H1 (cell line): ENCODE results near the gene PDE4B. TPM values are rescaled to one million over a fixed set of nuclear protein-coding genes. Genes with fewer than 3 reads are reported as not detected.

Experiments used
- POU5F1 ChIP-seq: IDR thresholded peaks from 2 replicates; pipeline ENCODE4 v1.6.1; 2011; ENCODE audit warnings: low read depth, mild to moderate bottlenecking, low read length, moderate library complexity
- SRF ChIP-seq: IDR thresholded peaks from 2 replicates; pipeline ENCODE4 v1.6.1; 2011; ENCODE audit warnings: mild to moderate bottlenecking, low read depth, low read length, moderate library complexity
- TAF7 ChIP-seq: optimal IDR thresholded peaks from 2 replicates; pipeline ENCODE3; 2011; ENCODE audit warnings: low read depth, mild to moderate bottlenecking, inconsistent platforms, low read length, moderate library complexity, borderline replicate concordance
- TCF12 ChIP-seq: IDR thresholded peaks from 2 replicates; pipeline ENCODE4 v1.6.1; 2011; ENCODE audit warnings: low read depth, mild to moderate bottlenecking, low read length
- polyA plus RNA-seq, 7 experiments: library from polyadenylated mRNA; depleted of rRNA in 3 of 7; stranded (reverse) in 5 of 7; unstranded in 2 of 7; fragments of >200 nt in 5 of 7; fragments of 200-250 nt in 2 of 7; gene quantifications; 1 replicate in 5 of 7; 2 replicates in 1 of 7; 4 replicates in 1 of 7; pipeline versions ENCODE4 v1.2.1 to v1.2.3, GENCODE V29; 2011 to 2013; ENCODE audit warnings: missing spikeins in 2 of 7, mixed read lengths in 2 of 7
- total RNA-seq: library from RNA; stranded (reverse); fragmentation: NEBNext Ultra II Directional; extraction: Animal tissue kit (Norgen Biotek cat#: 25700); gene quantifications from 2 replicates; pipeline ENCODE4 v1.2.1, GENCODE V29; 2021

Gene PDE4B
- total and polyA plus RNA-seq, 2 of the 8 experiments (the other 6 are each of a cell fraction or from before 2014, with no cell fraction given) = 5.0 to 15.1 TPM

DNA sequence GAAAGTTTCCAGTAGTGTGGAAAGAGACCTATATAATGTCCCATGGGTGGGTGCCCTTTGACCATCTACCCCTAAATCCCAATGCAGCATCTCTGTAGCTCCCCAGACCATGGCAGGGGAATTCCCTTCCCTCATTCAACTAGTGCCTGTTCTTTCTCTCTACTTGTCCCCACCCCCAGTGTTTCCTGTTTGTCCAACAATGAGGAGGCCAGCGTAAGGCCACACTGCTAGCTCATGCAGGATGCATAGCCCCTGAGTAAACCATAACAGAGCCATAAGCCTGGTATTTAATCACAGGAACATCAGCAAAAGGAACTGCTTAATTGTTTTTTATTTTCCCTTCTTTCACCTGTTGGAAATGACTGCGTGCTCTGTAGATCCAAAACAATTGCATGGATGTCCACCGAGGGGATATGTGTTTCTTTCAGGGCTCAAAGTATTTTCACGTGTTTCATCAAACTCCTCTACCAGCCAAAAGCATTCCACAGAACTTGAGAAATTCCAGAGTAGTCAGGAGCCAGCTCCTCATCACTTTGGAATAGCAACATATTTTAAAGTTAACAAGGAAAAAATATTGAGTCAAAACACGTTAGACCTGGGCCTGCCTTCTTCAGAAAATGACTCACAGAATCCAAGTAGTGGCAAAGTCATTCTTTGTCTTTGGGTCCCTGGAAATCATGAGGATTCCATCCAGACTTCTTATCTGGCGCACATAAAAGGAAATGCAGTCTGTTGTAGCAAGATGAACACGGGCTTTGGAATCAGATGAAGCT lies 578.7 kb downstream of the PDE4B start (continued):
- TF ChIP-seq TAF7 (no peak), TCF12 (no peak), SRF (no peak), POU5F1 (no peak)
